ENCODE measurements around the gene TLR6.
A peak's percentile ranks its signal among the peaks of the same experiment; 100 is the strongest.

TLR6 gene, protein sequence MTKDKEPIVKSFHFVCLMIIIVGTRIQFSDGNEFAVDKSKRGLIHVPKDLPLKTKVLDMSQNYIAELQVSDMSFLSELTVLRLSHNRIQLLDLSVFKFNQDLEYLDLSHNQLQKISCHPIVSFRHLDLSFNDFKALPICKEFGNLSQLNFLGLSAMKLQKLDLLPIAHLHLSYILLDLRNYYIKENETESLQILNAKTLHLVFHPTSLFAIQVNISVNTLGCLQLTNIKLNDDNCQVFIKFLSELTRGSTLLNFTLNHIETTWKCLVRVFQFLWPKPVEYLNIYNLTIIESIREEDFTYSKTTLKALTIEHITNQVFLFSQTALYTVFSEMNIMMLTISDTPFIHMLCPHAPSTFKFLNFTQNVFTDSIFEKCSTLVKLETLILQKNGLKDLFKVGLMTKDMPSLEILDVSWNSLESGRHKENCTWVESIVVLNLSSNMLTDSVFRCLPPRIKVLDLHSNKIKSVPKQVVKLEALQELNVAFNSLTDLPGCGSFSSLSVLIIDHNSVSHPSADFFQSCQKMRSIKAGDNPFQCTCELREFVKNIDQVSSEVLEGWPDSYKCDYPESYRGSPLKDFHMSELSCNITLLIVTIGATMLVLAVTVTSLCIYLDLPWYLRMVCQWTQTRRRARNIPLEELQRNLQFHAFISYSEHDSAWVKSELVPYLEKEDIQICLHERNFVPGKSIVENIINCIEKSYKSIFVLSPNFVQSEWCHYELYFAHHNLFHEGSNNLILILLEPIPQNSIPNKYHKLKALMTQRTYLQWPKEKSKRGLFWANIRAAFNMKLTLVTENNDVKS

GRCh38 chr4:38856524-38857337, at the start of gene TLR6:
TSS of gene TLR6 (minus strand) at chr4:38856817. CDS start at chr4:38829473, 27,344 bp downstream.
- peak; percentile 36 to 81 (median 46) for DNase-seq (ENCODE audit: low read depth in 2 of 3, low spot score in 1 of 3)

GRCh38 chr4:38905652-38906385, 49.2 kb upstream of the TLR6 start:
- no peak for DNase-seq (ENCODE audit: low read depth in 2 of 3, low spot score in 1 of 3)

DNA sequence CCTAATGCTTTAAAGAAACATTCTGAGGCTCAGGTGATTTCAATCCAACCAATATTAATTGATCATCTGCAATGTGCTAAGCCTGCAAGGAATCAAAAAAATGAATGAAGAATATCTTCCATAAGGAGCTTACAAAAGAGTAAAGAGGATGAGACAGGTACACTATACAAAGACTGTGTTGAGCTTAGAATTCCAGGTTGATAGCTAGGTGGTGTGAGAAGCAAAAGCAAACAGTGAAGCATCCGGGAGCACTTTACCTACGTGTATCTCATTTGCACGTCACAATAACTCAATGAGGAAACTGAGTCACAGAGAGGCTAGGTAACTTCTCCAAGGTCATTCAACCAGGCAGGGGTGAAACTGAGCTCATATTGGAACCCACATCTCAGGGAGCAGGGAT, 48.1 kb upstream of the TLR6 start:
- DNase-seq (ENCODE audit: low read depth in 2 of 3, low spot score in 1 of 3): no peak

- DNase-seq (ENCODE audit: low read depth in 2 of 3, low spot score in 1 of 3): no peak
Measured at GRCh38 chr4:38904090-38904666, 47.6 kb upstream of the TLR6 start.

DNA sequence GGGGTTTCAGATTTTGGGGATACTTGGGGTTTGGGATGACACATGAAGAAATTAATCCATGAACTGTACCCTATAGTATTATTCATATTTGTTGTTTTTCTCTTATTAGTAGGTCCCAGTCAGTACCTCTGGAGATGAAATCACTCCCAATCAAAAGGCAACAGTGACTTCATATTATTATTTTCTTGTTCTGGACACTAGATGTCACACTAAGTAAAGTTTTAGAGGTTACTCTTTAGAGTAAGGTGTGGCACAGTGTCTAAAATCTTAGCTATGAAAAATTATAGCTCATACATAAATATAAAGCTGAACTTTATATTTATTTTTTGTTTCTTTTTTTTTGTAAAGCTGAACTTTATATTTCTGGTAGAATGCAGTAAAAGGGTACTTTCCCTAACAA, 46.1 kb upstream of the TLR6 start:
- DNase-seq (ENCODE audit: low read depth in 2 of 3, low spot score in 1 of 3): no peak

GRCh38 chr4:38902221-38902620, 45.6 kb upstream of the TLR6 start:
- no peak for DNase-seq (ENCODE audit: low read depth in 2 of 3, low spot score in 1 of 3)

DNA sequence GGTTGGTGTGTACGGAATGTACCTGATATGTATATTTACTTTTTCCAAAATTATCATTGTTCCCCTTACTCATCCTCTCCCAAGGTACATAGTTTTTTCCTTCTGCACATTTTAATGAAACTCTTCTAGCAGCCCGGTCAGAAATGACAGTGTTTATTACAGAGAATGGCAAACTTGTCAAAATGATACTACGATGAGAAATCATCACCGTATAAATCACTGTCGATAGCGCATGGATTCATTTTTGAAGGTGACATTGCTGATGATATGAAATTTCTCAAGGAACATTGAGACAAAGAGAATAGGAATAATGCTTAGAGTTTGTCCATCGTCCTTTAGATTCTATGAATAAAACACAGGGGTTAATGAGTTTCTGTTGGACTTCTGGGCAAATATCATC, 41.6 kb upstream of the TLR6 start:
- DNase-seq (ENCODE audit: low read depth in 2 of 3, low spot score in 1 of 3): no peak

- DNase-seq (ENCODE audit: low read depth in 2 of 3, low spot score in 1 of 3): no peak
Measured at GRCh38 chr4:38896940-38897339, 40.3 kb upstream of the TLR6 start.

GRCh38 chr4:38894322-38894982, 37.8 kb upstream of the TLR6 start:
- no peak for DNase-seq (ENCODE audit: low read depth in 2 of 3, low spot score in 1 of 3)

GRCh38 chr4:38891051-38891983, 34.7 kb upstream of the TLR6 start:
- no peak for DNase-seq (ENCODE audit: low read depth in 2 of 3, low spot score in 1 of 3)

GRCh38 chr4:38889143-38889542, 32.5 kb upstream of the TLR6 start:
- no peak for DNase-seq (ENCODE audit: low read depth in 2 of 3, low spot score in 1 of 3)

DNA sequence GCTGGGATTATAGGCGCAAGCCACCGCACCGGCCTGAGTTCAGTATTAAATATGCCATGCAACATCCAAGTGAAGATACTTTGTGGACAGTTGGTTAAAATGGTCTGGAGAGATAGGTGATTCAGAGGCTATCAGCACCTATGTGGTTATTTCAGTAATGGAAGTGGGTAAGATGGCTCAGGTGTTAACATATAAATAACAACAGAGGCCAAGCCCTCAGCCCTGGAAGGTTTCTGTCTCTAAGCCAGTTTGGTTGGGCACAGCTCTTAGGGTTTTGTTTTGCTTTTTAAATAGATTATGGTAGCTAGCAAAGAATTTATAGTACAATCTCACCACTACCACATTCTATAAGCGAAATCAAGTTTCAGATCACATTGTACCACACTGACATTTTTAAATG, 27.6 kb upstream of the TLR6 start:
- no peak for DNase-seq (ENCODE audit: low read depth in 2 of 3, low spot score in 1 of 3)

DNA sequence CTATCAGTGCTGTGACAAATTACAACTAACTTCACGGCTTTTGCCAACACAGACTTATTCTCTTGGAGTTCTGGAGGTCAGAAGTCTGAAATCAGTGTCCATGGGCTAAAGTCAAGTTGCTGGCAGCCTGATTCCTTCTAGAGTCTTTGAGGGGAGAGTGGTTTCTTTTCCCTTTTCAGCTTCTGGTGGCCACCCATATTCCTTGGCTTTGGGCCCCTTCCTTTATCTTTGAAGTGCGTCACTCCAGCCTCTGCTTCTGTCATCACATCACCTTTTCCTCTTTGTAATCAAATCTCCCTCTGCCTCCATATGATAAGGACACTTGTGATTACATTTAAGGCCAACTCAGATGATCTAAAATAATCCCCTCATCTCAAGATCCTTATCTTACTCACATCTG, 20.0 kb upstream of the TLR6 start:
- DNase-seq (ENCODE audit: low read depth in 2 of 3, low spot score in 1 of 3): no peak

- DNase-seq (ENCODE audit: low read depth in 2 of 3, low spot score in 1 of 3): no peak
Measured at GRCh38 chr4:38873290-38873944, 16.8 kb upstream of the TLR6 start.

DNA sequence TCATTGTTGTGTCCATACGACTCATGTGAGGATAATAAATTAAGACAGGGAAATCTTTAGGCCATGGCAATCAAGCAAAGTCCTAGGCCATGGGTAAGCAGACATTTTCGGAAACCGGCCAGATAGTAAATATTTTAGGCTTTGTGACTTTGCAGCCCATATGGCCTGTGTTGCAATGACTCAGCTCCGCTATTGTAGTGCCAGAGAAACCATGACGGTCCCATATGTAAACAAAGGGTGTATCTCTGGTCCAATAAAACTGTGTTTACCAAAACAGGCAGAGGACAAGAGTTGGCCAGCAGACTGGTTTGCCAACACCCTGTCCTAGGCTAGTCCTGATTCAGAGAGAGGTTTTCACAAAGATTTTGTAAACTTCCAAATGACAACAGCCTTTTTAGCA, 16.0 kb upstream of the TLR6 start:
- DNase-seq (ENCODE audit: low read depth in 2 of 3, low spot score in 1 of 3): no peak

GRCh38 chr4:38871593-38871992, 15.0 kb upstream of the TLR6 start:
- DNase-seq (ENCODE audit: low read depth in 2 of 3, low spot score in 1 of 3): no peak

DNA sequence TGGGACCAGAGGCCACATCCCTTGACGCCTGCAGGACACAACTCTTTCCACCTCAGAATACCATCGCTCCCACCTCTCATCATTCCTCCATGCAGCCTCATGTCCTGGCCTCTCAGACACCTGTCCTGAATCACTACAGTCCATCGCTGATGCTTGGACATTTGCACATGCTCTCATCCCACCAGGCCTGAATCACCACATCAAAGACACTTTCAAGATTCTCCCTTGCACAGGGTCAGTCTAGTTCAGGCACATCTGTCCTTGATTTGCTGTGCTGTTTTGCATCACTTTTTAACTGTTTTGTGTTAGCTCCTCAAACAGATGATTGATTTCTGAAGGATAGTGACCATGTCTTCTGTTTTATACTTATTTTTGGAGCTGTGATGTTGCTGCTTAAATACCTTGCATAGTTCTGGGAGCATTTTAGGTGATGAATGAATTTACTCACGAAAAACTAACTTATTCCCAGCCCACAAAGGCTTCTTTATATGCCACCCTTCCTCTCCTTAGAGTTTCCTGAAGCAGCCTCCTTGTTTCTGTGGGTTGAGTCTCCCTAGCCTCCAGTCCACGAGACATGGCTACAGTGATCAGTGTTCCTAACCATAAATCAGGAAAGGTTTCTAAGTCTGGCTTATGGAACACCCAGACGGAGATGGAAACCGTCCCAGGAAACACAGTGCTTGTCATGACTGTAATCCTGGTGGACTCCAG, 13.6 kb upstream of the TLR6 start:
- DNase-seq (ENCODE audit: low read depth in 2 of 3, low spot score in 1 of 3): no peak

DNA sequence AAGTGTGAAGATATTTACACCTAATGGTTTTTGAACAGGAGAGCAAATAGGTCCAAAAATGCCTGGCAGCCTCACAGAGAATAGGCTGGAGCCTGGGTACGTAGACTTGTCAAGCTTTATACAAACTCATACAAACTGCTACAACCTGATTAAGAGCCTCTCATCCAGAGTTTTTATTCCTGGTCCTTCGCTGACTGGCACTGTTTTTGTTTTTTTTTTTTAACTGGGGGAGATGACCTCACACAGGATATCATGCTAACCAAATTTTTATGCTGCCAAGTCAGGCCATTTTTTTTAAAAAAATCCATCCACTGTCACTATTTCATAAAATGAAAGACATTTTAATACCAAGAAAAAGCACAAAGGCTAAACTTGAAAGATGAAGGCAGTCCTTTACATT, 12.9 kb upstream of the TLR6 start:
- no peak for DNase-seq (ENCODE audit: low read depth in 2 of 3, low spot score in 1 of 3)

All from stimulated activated CD4-positive, alpha-beta T cell treated with anti-CD3 and anti-CD28 coated beads, Interleukin-12 subunit alpha, Interleukin-12 subunit beta, amount 100 ng/mL, for 48 hours (primary cell).